ENCODE results near the gene FADS3.

The FADS3 gene

DNA sequence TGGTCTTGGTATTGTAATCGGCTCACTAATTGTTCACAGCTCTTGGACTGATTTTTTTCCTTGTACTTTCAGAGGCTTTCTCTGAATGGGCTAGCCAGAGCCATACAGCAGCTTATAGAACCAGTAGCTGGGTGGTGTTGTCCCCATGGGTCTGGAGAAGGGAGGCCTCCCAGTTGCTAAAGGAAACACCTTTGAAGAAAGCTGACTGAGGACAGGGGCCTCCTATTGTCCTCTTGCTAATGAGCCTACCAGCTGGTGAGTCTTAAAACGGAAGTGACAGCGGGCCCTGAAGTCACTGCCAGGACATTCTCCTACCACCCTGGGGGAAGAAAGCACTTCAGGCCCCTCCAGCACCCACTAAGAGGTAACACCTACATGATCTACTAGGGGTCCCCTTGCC, 9.9 kb downstream of the FADS3 start:
- H3K4me3 ChIP-seq (ENCODE audit: low read depth, low read length): no peak overlapping the region
- in situ Hi-C loops (cut with HindIII; ENCODE audit: low sequenced_read_pairs): no loop called here
- no peak for DNase-seq (ENCODE audit: low read depth, low spot score)
- no peak for TF ChIP-seq CTCF (IDR thresholded peaks at IDR 0.05; ENCODE audit: low read depth, low read length)

DNA sequence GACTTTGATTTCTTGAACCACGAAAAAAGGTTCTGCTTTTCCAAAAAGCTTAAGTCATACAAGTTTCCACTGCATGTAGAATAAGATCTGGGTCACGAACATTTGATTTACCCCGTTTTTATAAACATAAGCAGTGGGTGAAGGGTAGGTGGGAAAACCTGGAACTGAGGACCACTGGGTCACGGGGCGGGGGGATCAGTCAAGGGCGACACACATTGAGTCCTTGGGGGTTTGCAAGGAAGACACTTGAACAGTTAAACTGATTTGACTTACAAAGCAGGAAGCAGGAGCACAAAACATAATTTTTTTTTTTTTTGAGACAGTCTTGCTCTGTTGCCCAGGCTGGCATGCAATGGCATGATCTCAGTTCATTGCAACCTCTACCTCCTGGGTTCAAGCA, 10.9 kb downstream of the FADS3 start:
- in situ Hi-C loops (cut with HindIII; ENCODE audit: low sequenced_read_pairs): no loop called here
- H3K4me3 ChIP-seq (ENCODE audit: low read depth, low read length): no peak overlapping the region
- no peak for TF ChIP-seq CTCF (IDR thresholded peaks at IDR 0.05; ENCODE audit: low read depth, low read length)

DNA sequence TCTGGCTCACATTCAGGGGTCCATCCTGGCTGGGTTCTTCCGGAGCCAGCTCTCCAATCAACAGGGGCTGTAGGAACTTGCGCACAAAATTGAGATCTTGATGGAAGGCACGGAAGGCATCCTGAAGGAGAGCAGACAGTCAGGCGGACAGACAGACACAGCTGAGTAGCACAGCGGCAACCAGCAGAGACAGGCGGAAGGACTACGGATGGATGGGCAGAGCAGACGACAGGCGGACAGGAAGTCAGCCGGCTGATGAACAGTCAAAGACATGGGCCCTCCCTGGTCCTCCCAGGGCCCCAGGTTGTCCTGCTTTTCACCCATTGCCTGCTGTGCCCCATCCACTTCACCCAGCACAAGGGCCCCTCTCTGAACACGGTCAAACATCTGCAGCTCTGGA, 11.3 kb downstream of the FADS3 start:
- no peak for DNase-seq (ENCODE audit: low read depth, low spot score)
- in situ Hi-C loops (cut with HindIII; ENCODE audit: low sequenced_read_pairs): no loop called here
- no peak for TF ChIP-seq CTCF (IDR thresholded peaks at IDR 0.05; ENCODE audit: low read depth, low read length)

More for the DNA sequence above, 10.9 kb downstream of the FADS3 start:
- no peak for DNase-seq (ENCODE audit: low read depth, low spot score)

GRCh38 chr11:61879152-61879551, 12.2 kb downstream of the FADS3 start:
- in situ Hi-C loops (cut with HindIII; ENCODE audit: low sequenced_read_pairs): no loop called here
- H3K4me3 ChIP-seq (ENCODE audit: low read depth, low read length): no peak overlapping the region
- DNase-seq (ENCODE audit: low read depth, low spot score): no peak
- no peak for TF ChIP-seq CTCF (IDR thresholded peaks at IDR 0.05; ENCODE audit: low read depth, low read length)

More for the DNA sequence above, 11.3 kb downstream of the FADS3 start:
- no peak overlapping the region for H3K4me3 ChIP-seq (ENCODE audit: low read depth, low read length)

- DNase-seq (ENCODE audit: low read depth, low spot score): no peak
- in situ Hi-C loops (cut with HindIII; ENCODE audit: low sequenced_read_pairs): no loop called here
- TF ChIP-seq CTCF (IDR thresholded peaks at IDR 0.05; ENCODE audit: low read depth, low read length): no peak
- no peak overlapping the region for H3K4me3 ChIP-seq (ENCODE audit: low read depth, low read length)
These were observed 15.6 kb downstream of the FADS3 start for GRCh38 chr11:61875698-61876097.

DNA sequence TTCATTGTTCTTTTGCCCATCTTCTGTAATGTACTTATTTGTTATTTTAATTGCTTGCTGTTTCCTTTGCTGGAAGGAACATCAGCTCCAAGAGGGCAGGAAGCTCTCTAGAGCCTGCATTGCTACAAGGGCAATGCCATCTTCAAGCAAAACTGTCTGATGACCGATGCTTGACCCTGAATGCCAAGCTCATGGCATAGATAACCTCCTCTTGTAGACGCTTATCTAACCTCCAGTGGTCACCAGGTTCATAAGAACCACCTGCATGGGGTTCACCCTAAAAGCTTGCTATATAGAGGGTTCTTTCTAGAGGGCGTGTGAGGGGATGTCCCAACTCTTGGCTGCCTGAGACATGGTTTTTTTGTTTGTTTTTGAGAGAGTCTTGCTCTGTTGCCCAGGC, 16.5 kb downstream of the FADS3 start:
- DNase-seq (ENCODE audit: low read depth, low spot score): no peak
- in situ Hi-C loops (cut with HindIII; ENCODE audit: low sequenced_read_pairs): no loop called here
- H3K4me3 ChIP-seq (ENCODE audit: low read depth, low read length): no peak overlapping the region
- no peak for TF ChIP-seq CTCF (IDR thresholded peaks at IDR 0.05; ENCODE audit: low read depth, low read length)

GRCh38 chr11:61874377-61874809, 17.0 kb downstream of the FADS3 start:
- in situ Hi-C loops (cut with HindIII; ENCODE audit: low sequenced_read_pairs): no loop called here
- H3K4me3 ChIP-seq (ENCODE audit: low read depth, low read length): no peak overlapping the region
- TF ChIP-seq CTCF (IDR thresholded peaks at IDR 0.05; ENCODE audit: low read depth, low read length): no peak
- DNase-seq (ENCODE audit: low read depth, low spot score): no peak
